GM21528 (cell line): ENCODE measurements around the gene BRD3.
"Not testable (repeated sequence)": the region's sequence is repeated elsewhere in the genome, so short reads cannot be mapped to it uniquely, and the experiment has no call there.

ENCODE experiments used
- ATAC-seq: cut with Tn5 transposase; IDR thresholded peaks from one replicate; pipeline ENCODE4 v1.9.1; 2021; ENCODE audit warnings: mild to moderate bottlenecking, moderate library complexity; ENCODE audit not compliant: unreplicated experiment, low FRiP score

BRD3 gene

GRCh38 chr9:134067904-134068743 lies at the start of gene BRD3:
Gene BRD3, minus strand, starts transcription at chr9:134068026. Its CDS starts 14,549 bp downstream, at chr9:134053477.
- peak; percentile 68 for ATAC-seq

GRCh38 chr9:134112561-134112960 lies 44.7 kb upstream of the BRD3 start:
- no peak for ATAC-seq

- no peak for ATAC-seq
Observed at GRCh38 chr9:134111064-134111463, 43.2 kb upstream of the BRD3 start.

DNA sequence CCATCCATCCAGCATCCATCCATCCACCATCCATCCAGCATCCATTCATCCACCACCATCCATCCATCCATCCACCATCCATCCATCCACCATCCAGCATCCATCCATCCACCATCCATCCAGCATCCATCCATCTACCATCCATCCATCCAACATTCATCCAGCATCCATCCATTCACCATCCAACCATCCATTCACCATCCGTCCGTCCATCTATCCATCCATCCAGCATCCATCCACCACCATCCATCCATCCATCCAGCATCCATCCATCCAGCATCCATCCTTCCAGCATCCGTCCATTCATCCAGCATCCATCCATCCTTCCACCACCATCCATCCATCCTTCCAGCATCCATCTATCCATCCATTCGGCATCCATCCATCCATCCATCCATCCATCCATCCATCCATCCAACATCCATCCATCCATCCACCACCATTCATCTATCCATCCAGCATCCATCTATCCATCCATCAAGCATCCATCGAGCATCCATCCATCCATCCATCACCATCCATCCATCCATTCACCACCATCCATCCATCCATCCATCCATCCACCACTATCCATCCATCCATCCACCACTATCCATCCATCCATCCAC lies 35.7 kb upstream of the BRD3 start:
- ATAC-seq: no peak

GRCh38 chr9:134101623-134102149 lies 33.9 kb upstream of the BRD3 start:
- ATAC-seq: no peak

GRCh38 chr9:134101133-134101532 lies 33.3 kb upstream of the BRD3 start:
- ATAC-seq: not testable (repeated sequence)

DNA sequence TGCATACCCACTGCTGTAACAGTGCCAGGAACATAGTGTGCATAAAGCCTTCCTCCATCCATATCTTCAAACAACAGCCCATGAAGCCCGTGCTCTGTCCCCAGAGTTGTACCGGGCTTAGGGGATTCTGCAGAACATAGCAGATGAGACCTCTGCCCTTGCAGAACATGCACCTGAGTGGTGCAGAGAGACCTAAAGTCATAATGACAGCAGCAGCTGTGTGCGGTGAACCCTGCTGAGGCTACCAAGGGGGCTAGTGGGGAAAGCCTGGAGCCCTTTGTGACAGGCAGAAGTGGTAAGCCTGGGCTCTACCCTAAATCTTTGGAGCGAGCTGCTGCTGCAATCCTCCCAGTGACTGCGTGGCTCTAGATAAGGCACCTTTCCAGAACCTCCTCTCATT lies 32.2 kb upstream of the BRD3 start:
- ATAC-seq: no peak

DNA sequence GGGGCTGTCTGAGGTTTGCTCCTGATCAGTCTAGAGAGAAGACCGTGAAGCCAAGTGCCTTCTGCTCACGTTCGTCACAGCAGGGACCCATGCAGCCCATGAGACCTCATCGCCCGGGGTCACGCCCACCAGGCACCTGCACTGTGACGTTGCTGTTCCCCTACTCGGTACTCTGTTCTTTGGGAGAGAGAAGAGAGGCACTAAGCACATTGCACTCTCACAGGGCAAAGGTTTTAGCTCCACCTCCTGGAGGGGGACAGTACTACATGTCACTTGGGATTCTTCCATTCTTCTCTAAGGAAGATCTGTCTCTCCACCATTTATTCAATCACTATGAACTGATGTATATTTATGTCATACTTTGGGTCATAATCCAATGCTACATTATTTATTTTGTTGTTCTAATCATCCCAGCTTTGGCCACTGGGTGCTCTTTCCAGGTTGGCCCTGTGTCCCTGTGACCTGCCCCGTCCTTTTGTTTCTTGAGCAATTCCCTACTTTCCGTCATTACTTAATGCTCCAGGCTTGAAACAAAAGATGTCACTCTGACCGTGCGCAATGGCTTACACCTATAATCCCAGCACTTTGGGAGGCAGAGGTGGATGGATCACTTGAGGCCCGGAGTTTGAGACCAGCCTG lies 31.4 kb upstream of the BRD3 start:
- ATAC-seq: no peak

- ATAC-seq: no peak
Observed at GRCh38 chr9:134089972-134090371, 22.1 kb upstream of the BRD3 start.

DNA sequence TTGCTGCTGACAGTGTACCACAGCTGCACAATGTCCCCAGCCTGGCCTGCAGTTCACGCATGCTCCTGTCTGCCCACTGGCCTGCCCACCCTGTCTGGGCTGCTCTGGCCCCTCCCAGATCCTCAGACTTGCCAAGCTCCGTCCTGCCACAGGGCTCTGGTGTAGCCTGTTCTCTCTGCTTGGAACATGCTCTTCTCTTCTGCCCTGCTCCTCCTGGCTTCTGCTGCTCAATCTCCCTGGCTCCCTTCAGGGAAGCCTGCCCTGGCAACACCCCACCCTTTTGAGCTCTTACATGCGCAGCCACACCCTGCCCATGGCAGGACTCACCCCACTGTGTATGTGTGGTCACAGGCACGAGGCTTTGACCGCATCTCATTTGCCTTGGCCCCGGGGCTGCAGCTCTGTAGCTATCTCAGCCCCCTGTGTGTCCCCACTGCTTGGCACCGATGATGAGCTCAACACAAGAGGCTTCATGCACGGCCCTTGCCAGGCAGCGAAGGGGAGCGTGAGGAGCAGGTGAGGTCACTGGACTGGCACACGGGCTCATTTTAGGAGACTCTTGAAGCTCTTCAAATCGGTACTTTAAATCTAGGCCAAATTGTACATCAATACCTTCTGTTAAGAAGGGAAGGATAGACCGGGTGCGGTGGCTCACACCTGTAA lies 20.4 kb upstream of the BRD3 start:
- ATAC-seq: no peak

- no peak for ATAC-seq
Observed at GRCh38 chr9:134085674-134086073, 17.8 kb upstream of the BRD3 start.

DNA sequence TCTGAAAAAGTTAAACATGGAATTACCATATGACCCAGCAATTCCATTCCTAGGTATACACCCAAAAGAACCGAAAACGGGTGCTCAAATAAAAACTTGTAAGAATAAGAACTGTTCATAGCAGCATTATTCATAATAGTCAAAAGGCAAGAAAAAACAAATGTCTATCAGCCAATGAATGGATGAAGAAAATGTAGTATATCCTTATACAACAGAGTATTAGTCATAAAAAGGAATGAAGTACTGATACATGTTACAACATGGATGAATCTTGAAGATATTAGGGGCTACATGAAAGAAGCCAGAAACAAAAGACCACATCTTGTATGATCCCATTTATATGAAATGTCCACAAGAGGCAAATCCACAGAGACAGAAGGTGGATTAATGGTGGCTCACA lies 15.6 kb upstream of the BRD3 start:
- no peak for ATAC-seq

GRCh38 chr9:134076644-134077043 lies 8.8 kb upstream of the BRD3 start:
- ATAC-seq: no peak

GRCh38 chr9:134075689-134076088 lies 7.9 kb upstream of the BRD3 start:
- ATAC-seq: not testable (repeated sequence)

- ATAC-seq: no peak
Observed at GRCh38 chr9:134073500-134073899, 5.7 kb upstream of the BRD3 start.

DNA sequence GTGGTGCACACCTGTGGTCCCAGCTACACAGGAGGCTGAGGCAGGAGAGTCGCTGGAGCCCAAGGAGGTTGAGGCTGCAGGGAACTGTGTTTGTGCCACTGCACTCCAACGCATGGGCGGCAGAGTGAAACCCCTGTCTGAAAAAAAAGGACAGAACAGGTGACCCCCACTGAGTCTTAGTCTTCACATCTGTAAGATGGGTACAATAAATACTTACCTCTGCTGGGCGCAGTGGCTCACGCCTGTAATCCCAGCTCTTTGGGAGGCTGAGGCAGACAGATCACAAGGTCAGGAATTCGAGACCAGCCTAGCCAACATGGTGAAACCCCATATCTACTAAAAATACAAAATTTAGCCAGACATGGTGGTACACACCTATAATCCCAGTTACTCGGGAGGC lies 4.9 kb upstream of the BRD3 start:
- not testable (repeated sequence) for ATAC-seq

GRCh38 chr9:134071149-134071548 lies 3.3 kb upstream of the BRD3 start:
- no peak for ATAC-seq

GRCh38 chr9:134069480-134070399 lies 1.9 kb upstream of the BRD3 start:
- ATAC-seq: no peak

- ATAC-seq: no peak
Observed at GRCh38 chr9:134068744-134069479, 1.1 kb upstream of the BRD3 start.
